Keratinocyte (primary cell): ENCODE data around the gene IRX3. TPM values are rescaled to one million over a fixed set of nuclear protein-coding genes. Genes with fewer than 3 reads are reported as not detected.
A peak's percentile ranks its signal among the peaks of the same experiment; 100 is the strongest.

ENCODE experiments used
- DNase-seq: peaks from one replicate; pipeline ENCODE4 v3.0.0-alpha.2; 2011; ENCODE audit warnings: low read depth, missing footprints, low spot score
- FAIRE-seq: peaks from 2 replicates; lab custom pipeline; 2011; peaks lifted over from hg19 to GRCh38; lab: Jason Lieb, UNC
- H2AFZ ChIP-seq: 2 replicates; pipeline ENCODE4 v1.6.0; 2012; ENCODE audit warnings: low read length, control low read depth, inconsistent platforms; ENCODE audit not compliant: control insufficient read depth
- H3K27ac ChIP-seq: 2 replicates; pipeline ENCODE4 v1.5.1; 2011; ENCODE audit warnings: low read length; ENCODE audit not compliant: control insufficient read depth, insufficient read depth
- H3K27me3 ChIP-seq: 3 replicates; pipeline ENCODE4 v1.6.0; 2011; ENCODE audit warnings: low read length; ENCODE audit not compliant: control insufficient read depth, insufficient read depth; ENCODE audit errors: extremely low read depth
- H3K36me3 ChIP-seq, 2 experiments: 2 replicates in 1 of 2; 3 replicates in 1 of 2; pipeline ENCODE4 v1.5.1; 2011; ENCODE audit warnings: low read length in 2 of 2, mild to moderate bottlenecking in 1 of 2; ENCODE audit not compliant: control insufficient read depth in 2 of 2, insufficient read depth in 2 of 2; ENCODE audit errors: extremely low read depth in 1 of 2
- H3K4me1 ChIP-seq: 3 replicates; pipeline ENCODE4 v1.5.1; 2011; ENCODE audit warnings: low read length; ENCODE audit not compliant: control insufficient read depth, insufficient read depth; ENCODE audit errors: extremely low read depth
- H3K4me2 ChIP-seq: 3 replicates; pipeline ENCODE4 v1.6.0; 2011; ENCODE audit warnings: low read depth, low read length; ENCODE audit not compliant: control insufficient read depth, insufficient read depth; ENCODE audit errors: extremely low read depth
- H3K4me3 ChIP-seq, 3 experiments: fragments of 200-600 bp in 1 of 3; sonication (generic) in 1 of 3; 2 replicates in 2 of 3; 3 replicates in 1 of 3; pipeline ENCODE4 v1.5.1; 2011 to 2016; ENCODE audit warnings: low read length in 3 of 3, mild to moderate bottlenecking in 3 of 3, control low read depth in 2 of 3, inconsistent platforms in 1 of 3, low read depth in 1 of 3, mixed read lengths in 1 of 3, mixed run types in 1 of 3, moderate library complexity in 1 of 3; ENCODE audit not compliant: control insufficient read depth in 2 of 3, insufficient read depth in 2 of 3; ENCODE audit errors: extremely low read depth in 1 of 3
- H3K79me2 ChIP-seq: 2 replicates; pipeline ENCODE4 v1.6.0; 2012; ENCODE audit warnings: low read length; ENCODE audit not compliant: control insufficient read depth, insufficient read depth
- H3K9ac ChIP-seq: 3 replicates; pipeline ENCODE4 v1.6.0; 2011; ENCODE audit warnings: low read length; ENCODE audit not compliant: control insufficient read depth, insufficient read depth; ENCODE audit errors: extremely low read depth
- H3K9me1 ChIP-seq: 3 replicates; pipeline ENCODE4 v1.6.0; 2011; ENCODE audit warnings: low read length; ENCODE audit not compliant: control insufficient read depth, insufficient read depth; ENCODE audit errors: extremely low read depth
- H3K9me3 ChIP-seq: 2 replicates; pipeline ENCODE4 v1.5.1; 2012; ENCODE audit warnings: low read depth, low read length; ENCODE audit not compliant: control insufficient read depth
- H4K20me1 ChIP-seq: 3 replicates; pipeline ENCODE4 v1.6.0; 2011; ENCODE audit warnings: low read length; ENCODE audit not compliant: control insufficient read depth, insufficient read depth; ENCODE audit errors: extremely low read depth
- CTCF ChIP-seq, 3 experiments: IDR thresholded peaks in 1 of 3; conservative IDR thresholded peaks in 1 of 3; optimal IDR thresholded peaks in 1 of 3; 2 replicates in 2 of 3; 3 replicates in 1 of 3; pipeline versions ENCODE3 to v1.5.1; 2011; ENCODE audit warnings: low read length in 3 of 3, mild to moderate bottlenecking in 3 of 3, moderate library complexity in 2 of 3, control low read depth in 1 of 3, inconsistent platforms in 1 of 3; ENCODE audit not compliant: insufficient read depth in 2 of 3; ENCODE audit errors: extremely low read depth in 1 of 3
- EZH2 ChIP-seq: IDR thresholded peaks from one replicate; pipeline ENCODE4 v1.6.1; 2012; ENCODE audit warnings: inconsistent platforms, mild to moderate bottlenecking, low read length, moderate library complexity
- dilution Hi-C: fragments of 300-500 bp; cut with MboI; formaldehyde crosslinking; loops from one replicate; pipeline ENCODE4 v1.7.0; 2020; ENCODE audit warnings: low sequenced_read_pairs; ENCODE audit not compliant: extremely low pct_ligation_motif_present
- polyA plus RNA-seq, 5 experiments: library from polyadenylated mRNA; depleted of rRNA in 3 of 5; stranded (reverse) in 3 of 5; stranded (forward) in 1 of 5; unstranded in 1 of 5; fragments of >200 nt; gene quantifications; 1 replicate in 1 of 5; 2 replicates in 3 of 5; 3 replicates in 1 of 5; pipeline versions ENCODE4 v1.2.1 to v1.2.3, GENCODE V29; 2011 to 2012; ENCODE audit warnings: missing spikeins in 2 of 5, low read depth in 1 of 5, low replicate concordance in 1 of 5

Gene IRX3
- polyA plus RNA-seq, 1 donor (not counting 4 experiments of a cell fraction or from before 2014, with no cell fraction given), result 3.3 TPM

- dilution Hi-C loops, result no loop called here
- H3K4me2 ChIP-seq, result no peak overlapping the region
- H3K9me3 ChIP-seq, result no peaks in the 10 kb centered on the region
- no peaks in the 10 kb centered on the region for H3K36me3 ChIP-seq
- FAIRE-seq (no peak), DNase-seq (no peak)
- no peaks in the 10 kb centered on the region for H3K79me2 ChIP-seq
- H3K27me3 ChIP-seq, result no peaks in the 10 kb centered on the region
- no peak overlapping the region for H3K4me3 ChIP-seq
- H3K9ac ChIP-seq, result no peak overlapping the region
- no peaks in the 10 kb centered on the region for H4K20me1 ChIP-seq
- no peak overlapping the region for H3K27ac ChIP-seq
- TF ChIP-seq CTCF (optimal IDR thresholded peaks at IDR 0.05 in 1 of 3, IDR thresholded peaks at IDR 0.05 in 1 of 3, conservative IDR thresholded peaks at IDR 0.05 in 1 of 3; ENCODE audit: extremely low read depth in 1 of 3, insufficient read depth in 2 of 3, low read length in 3 of 3) (peak in 2 of 3 experiments; percentile 24 to 40), EZH2 (no peak)
- H3K4me1 ChIP-seq, result no peaks in the 10 kb centered on the region
- H3K9me1 ChIP-seq, result no peaks in the 10 kb centered on the region
- H2AFZ ChIP-seq, result no peak overlapping the region
Measured at GRCh38 chr16:54282202-54282927, 4.2 kb downstream of the IRX3 start.

- H3K4me2 ChIP-seq, result no peak overlapping the region
- FAIRE-seq (no peak), DNase-seq (no peak)
- H3K9ac ChIP-seq, result no peak overlapping the region
- H3K36me3 ChIP-seq, result no peaks in the 10 kb centered on the region
- no peaks in the 10 kb centered on the region for H3K4me1 ChIP-seq
- no peaks in the 10 kb centered on the region for H3K79me2 ChIP-seq
- no peaks in the 10 kb centered on the region for H3K9me1 ChIP-seq
- H3K9me3 ChIP-seq, result no peaks in the 10 kb centered on the region
- dilution Hi-C loops, result no loop called here
- TF ChIP-seq CTCF (optimal IDR thresholded peaks at IDR 0.05 in 1 of 3, IDR thresholded peaks at IDR 0.05 in 1 of 3, conservative IDR thresholded peaks at IDR 0.05 in 1 of 3; ENCODE audit: extremely low read depth in 1 of 3, insufficient read depth in 2 of 3, low read length in 3 of 3), result no peak
- TF ChIP-seq EZH2, result no peak
- no peaks in the 10 kb centered on the region for H3K27me3 ChIP-seq
- no peak overlapping the region for H3K4me3 ChIP-seq
- H4K20me1 ChIP-seq, result no peaks in the 10 kb centered on the region
- no peak overlapping the region for H2AFZ ChIP-seq
- H3K27ac ChIP-seq, result no peak overlapping the region
Measured at GRCh38 chr16:54281535-54282201, 4.9 kb downstream of the IRX3 start.
